Liver (tissue), 9 donors: Measurements from ENCODE around the gene SLC66A2. TPM values are rescaled to one million over a fixed set of nuclear protein-coding genes. Genes with fewer than 3 reads are reported as not detected.

Source experiments
- DNase-seq: peaks from one replicate; pipeline ENCODE4 v3.0.0-alpha.2; 2017; ENCODE audit warnings: low spot score
- H3K27ac ChIP-seq, 2 donors: one replicate each; pipeline ENCODE4 v1.7.0; 2013; ENCODE audit warnings: inconsistent platforms in 2 of 2, low read length in 2 of 2, control low read depth in 1 of 2, low read depth in 1 of 2, mild to moderate bottlenecking in 1 of 2
- H3K27me3 ChIP-seq, 4 donors: one replicate each; pipeline versions ENCODE4 v1.6.1 to v1.7.0; 2013; ENCODE audit warnings: low read length in 3 of 4, inconsistent platforms in 1 of 4, mild to moderate bottlenecking in 1 of 4, moderate library complexity in 1 of 4; ENCODE audit not compliant: control insufficient read depth in 4 of 4, insufficient read depth in 4 of 4
- H3K36me3 ChIP-seq, 4 donors: one replicate each; pipeline versions ENCODE4 v1.6.1 to v1.7.0; 2013; ENCODE audit warnings: low read length in 3 of 4, mild to moderate bottlenecking in 3 of 4, low read depth in 1 of 4, moderate library complexity in 1 of 4; ENCODE audit not compliant: control insufficient read depth in 4 of 4, insufficient read depth in 3 of 4
- H3K4me1 ChIP-seq, 4 donors: one replicate each; pipeline versions ENCODE4 v1.6.1 to v1.7.0; 2013; ENCODE audit warnings: low read length in 3 of 4, mild to moderate bottlenecking in 3 of 4, moderate library complexity in 1 of 4; ENCODE audit not compliant: control insufficient read depth in 4 of 4, insufficient read depth in 4 of 4
- H3K4me3 ChIP-seq, 3 donors: one replicate each; pipeline versions ENCODE4 v1.6.1 to v1.7.0; 2013; ENCODE audit warnings: low read length in 3 of 3, control low read depth in 1 of 3, low read depth in 1 of 3, mild to moderate bottlenecking in 1 of 3
- H3K9ac ChIP-seq, 2 donors: one replicate each; pipeline ENCODE4 v1.7.0; 2013; ENCODE audit warnings: low read length in 2 of 2, mild to moderate bottlenecking in 2 of 2, moderate library complexity in 2 of 2, control low read depth in 1 of 2, low read depth in 1 of 2
- H3K9me3 ChIP-seq, 4 donors: one replicate each; pipeline versions ENCODE4 v1.6.1 to v1.7.0; 2013; ENCODE audit warnings: low read length in 3 of 4; ENCODE audit not compliant: control insufficient read depth in 4 of 4
- CTCF ChIP-seq: fragments of 150-350 bp; IDR thresholded peaks from 2 replicates; pipeline ENCODE4 v1.5.1; 2017; ENCODE audit warnings: improper control_type of control experiment, low read depth, low read length; ENCODE audit not compliant: missing input control
- EGR1 ChIP-seq, 2 donors: IDR thresholded peaks; 2 replicates each; pipeline ENCODE4 v1.6.1; 2016 to 2018; ENCODE audit warnings: antibody characterized with exemption in 2 of 2, low read depth in 2 of 2
- FOXA1 ChIP-seq: IDR thresholded peaks from 2 replicates; pipeline ENCODE4 v1.6.1; 2016; ENCODE audit warnings: antibody characterized with exemption
- FOXA2 ChIP-seq: IDR thresholded peaks from 2 replicates; pipeline ENCODE4 v1.6.1; 2016; ENCODE audit warnings: antibody characterized with exemption
- GABPA ChIP-seq, 2 donors: IDR thresholded peaks in 1 of 2; conservative IDR thresholded peaks in 1 of 2; 2 replicates each; pipeline ENCODE4 v1.6.1; 2016; ENCODE audit warnings: antibody characterized with exemption in 2 of 2, mild to moderate bottlenecking in 1 of 2, moderate library complexity in 1 of 2
- HNF4A ChIP-seq, 2 donors: conservative IDR thresholded peaks; 2 replicates each; pipeline ENCODE4 v1.6.1; 2016; ENCODE audit warnings: antibody characterized with exemption in 2 of 2, mild to moderate bottlenecking in 2 of 2
- HNF4G ChIP-seq: IDR thresholded peaks from 2 replicates; pipeline ENCODE4 v1.6.1; 2016; ENCODE audit warnings: antibody characterized with exemption
- JUND ChIP-seq, 2 donors: IDR thresholded peaks; 2 replicates each; pipeline ENCODE4 v1.6.1; 2016; ENCODE audit warnings: antibody characterized with exemption in 2 of 2
- MAX ChIP-seq: IDR thresholded peaks from 2 replicates; pipeline ENCODE4 v1.6.1; 2016; ENCODE audit warnings: antibody characterized with exemption
- NR2F2 ChIP-seq: IDR thresholded peaks from 2 replicates; pipeline ENCODE4 v1.6.1; 2016; ENCODE audit warnings: antibody characterized with exemption
- RAD21 ChIP-seq, 2 donors: IDR thresholded peaks; 2 replicates each; pipeline ENCODE4 v1.6.1; 2016; ENCODE audit warnings: antibody characterized with exemption in 2 of 2, mild to moderate bottlenecking in 2 of 2
- RXRA ChIP-seq, 2 donors: IDR thresholded peaks; 2 replicates each; pipeline ENCODE4 v1.6.1; 2017 to 2018; ENCODE audit warnings: antibody characterized with exemption in 2 of 2, mild to moderate bottlenecking in 1 of 2
- SP1 ChIP-seq: IDR thresholded peaks from 2 replicates; pipeline ENCODE4 v1.6.1; 2018; ENCODE audit warnings: antibody characterized with exemption, mild to moderate bottlenecking
- TAF1 ChIP-seq: conservative IDR thresholded peaks from 2 replicates; pipeline ENCODE4 v1.6.1; 2016; ENCODE audit warnings: antibody characterized with exemption, mild to moderate bottlenecking
- YY1 ChIP-seq: IDR thresholded peaks from 2 replicates; pipeline ENCODE4 v1.6.1; 2016; ENCODE audit warnings: antibody characterized with exemption, mild to moderate bottlenecking
- WGBS: extraction: QIAGEN DNeasy Blood & Tissue Kit; methylation state at CpG from one replicate; pipeline ENCODE4 v1.1.7; 2013; 5-methylcytosine and 5-hydroxymethylcytosine counted together
- polyA plus RNA-seq, 2 donors: library from polyadenylated mRNA; stranded (reverse) in 1 of 2; unstranded in 1 of 2; fragments of 200-250 nt in 1 of 2; fragments of >200 nt in 1 of 2; fragmentation: Nextera tagmentation in 1 of 2; extraction: Ambion mirVana in 1 of 2; gene quantifications; one replicate each; pipeline versions ENCODE4 v1.2.1 to v1.2.3, GENCODE V29; 2013 to 2015
- total RNA-seq, 2 donors: library from RNA; depleted of rRNA; stranded (reverse); fragments of >200 nt; gene quantifications; one replicate each; pipeline ENCODE4 v1.2.3, GENCODE V29; 2014
- TF ChIP-seq, protein P1 (sequence below): IDR thresholded peaks from 2 replicates; pipeline ENCODE4 v1.6.1; 2016; ENCODE audit warnings: antibody characterized with exemption
- TF ChIP-seq, protein P2 (sequence below): IDR thresholded peaks from 2 replicates; pipeline ENCODE4 v1.6.1; 2016; ENCODE audit warnings: antibody characterized with exemption, mild to moderate bottlenecking
- TF ChIP-seq, protein P3 (sequence below): IDR thresholded peaks from 2 replicates; pipeline ENCODE4 v1.6.1; 2016; ENCODE audit warnings: antibody characterized with exemption
- donor health status: healthy.
- donor health status: healthy.
- donor health status: healthy.
- donor health status: healthy.
- donor health status: healthy.

SLC66A2 gene
- total and polyA plus RNA-seq, 4 donors, result 47.8 to 107 (median 67.9) TPM

GRCh38 chr18:79919089-79919488 is 32.4 kb downstream of the SLC66A2 start:
- Histone ChIP-seq H3K4me3 (no peak overlapping the region), H3K9me3 (no peaks in the 10 kb centered on the region), H3K9ac (no peak overlapping the region), H3K36me3 (peaks cover 18 to 56% (median 32%) of the 10 kb centered on the region in 4 donors), H3K27ac (no peak overlapping the region), H3K4me1 (no peaks in the 10 kb centered on the region), H3K27me3 (no peaks in the 10 kb centered on the region)
- peak; percentile 32 for DNase-seq
- TF ChIP-seq TAF1, result no peak
- no peak for TF ChIP-seq FOXA1
- TF ChIP-seq HNF4G, result no peak
- no peak for TF ChIP-seq SP1
- TF ChIP-seq RXRA (IDR thresholded peaks at IDR 0.05), result no peak
- TF ChIP-seq, protein P1, sequence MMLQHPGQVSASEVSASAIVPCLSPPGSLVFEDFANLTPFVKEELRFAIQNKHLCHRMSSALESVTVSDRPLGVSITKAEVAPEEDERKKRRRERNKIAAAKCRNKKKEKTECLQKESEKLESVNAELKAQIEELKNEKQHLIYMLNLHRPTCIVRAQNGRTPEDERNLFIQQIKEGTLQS, result no peak
- no peak for TF ChIP-seq JUND (IDR thresholded peaks at IDR 0.05)
- TF ChIP-seq HNF4A (conservative IDR thresholded peaks at IDR 0.05), result no peak
- TF ChIP-seq, protein P2, sequence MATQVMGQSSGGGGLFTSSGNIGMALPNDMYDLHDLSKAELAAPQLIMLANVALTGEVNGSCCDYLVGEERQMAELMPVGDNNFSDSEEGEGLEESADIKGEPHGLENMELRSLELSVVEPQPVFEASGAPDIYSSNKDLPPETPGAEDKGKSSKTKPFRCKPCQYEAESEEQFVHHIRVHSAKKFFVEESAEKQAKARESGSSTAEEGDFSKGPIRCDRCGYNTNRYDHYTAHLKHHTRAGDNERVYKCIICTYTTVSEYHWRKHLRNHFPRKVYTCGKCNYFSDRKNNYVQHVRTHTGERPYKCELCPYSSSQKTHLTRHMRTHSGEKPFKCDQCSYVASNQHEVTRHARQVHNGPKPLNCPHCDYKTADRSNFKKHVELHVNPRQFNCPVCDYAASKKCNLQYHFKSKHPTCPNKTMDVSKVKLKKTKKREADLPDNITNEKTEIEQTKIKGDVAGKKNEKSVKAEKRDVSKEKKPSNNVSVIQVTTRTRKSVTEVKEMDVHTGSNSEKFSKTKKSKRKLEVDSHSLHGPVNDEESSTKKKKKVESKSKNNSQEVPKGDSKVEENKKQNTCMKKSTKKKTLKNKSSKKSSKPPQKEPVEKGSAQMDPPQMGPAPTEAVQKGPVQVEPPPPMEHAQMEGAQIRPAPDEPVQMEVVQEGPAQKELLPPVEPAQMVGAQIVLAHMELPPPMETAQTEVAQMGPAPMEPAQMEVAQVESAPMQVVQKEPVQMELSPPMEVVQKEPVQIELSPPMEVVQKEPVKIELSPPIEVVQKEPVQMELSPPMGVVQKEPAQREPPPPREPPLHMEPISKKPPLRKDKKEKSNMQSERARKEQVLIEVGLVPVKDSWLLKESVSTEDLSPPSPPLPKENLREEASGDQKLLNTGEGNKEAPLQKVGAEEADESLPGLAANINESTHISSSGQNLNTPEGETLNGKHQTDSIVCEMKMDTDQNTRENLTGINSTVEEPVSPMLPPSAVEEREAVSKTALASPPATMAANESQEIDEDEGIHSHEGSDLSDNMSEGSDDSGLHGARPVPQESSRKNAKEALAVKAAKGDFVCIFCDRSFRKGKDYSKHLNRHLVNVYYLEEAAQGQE, result no peak
- TF ChIP-seq MAX, result no peak
- no peak for TF ChIP-seq RAD21 (IDR thresholded peaks at IDR 0.05)
- TF ChIP-seq GABPA (IDR thresholded peaks at IDR 0.05 in 1 of 2, conservative IDR thresholded peaks at IDR 0.05 in 1 of 2), result no peak
- TF ChIP-seq, protein P3, sequence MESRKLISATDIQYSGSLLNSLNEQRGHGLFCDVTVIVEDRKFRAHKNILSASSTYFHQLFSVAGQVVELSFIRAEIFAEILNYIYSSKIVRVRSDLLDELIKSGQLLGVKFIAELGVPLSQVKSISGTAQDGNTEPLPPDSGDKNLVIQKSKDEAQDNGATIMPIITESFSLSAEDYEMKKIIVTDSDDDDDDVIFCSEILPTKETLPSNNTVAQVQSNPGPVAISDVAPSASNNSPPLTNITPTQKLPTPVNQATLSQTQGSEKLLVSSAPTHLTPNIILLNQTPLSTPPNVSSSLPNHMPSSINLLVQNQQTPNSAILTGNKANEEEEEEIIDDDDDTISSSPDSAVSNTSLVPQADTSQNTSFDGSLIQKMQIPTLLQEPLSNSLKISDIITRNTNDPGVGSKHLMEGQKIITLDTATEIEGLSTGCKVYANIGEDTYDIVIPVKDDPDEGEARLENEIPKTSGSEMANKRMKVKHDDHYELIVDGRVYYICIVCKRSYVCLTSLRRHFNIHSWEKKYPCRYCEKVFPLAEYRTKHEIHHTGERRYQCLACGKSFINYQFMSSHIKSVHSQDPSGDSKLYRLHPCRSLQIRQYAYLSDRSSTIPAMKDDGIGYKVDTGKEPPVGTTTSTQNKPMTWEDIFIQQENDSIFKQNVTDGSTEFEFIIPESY, result no peak
- no peak for TF ChIP-seq FOXA2
- no peak for TF ChIP-seq NR2F2
- TF ChIP-seq CTCF, result no peak
- TF ChIP-seq EGR1 (IDR thresholded peaks at IDR 0.05; ENCODE audit: low read depth in 2 of 2), result no peak
- no peak for TF ChIP-seq YY1
- WGBS, result 96% methylated on average over 19 of the region's 19 CpGs
